ENCODE results near the gene FHIT. TPM values are rescaled to one million over a fixed set of nuclear protein-coding genes. Genes with fewer than 3 reads are reported as not detected.

The FHIT gene
- total and polyA plus RNA-seq, 10 of the 15 experiments (the other 5 are each of a cell fraction or from before 2014, with no cell fraction given), result 4.2 to 14.9 (median 9.4) TPM

DNA sequence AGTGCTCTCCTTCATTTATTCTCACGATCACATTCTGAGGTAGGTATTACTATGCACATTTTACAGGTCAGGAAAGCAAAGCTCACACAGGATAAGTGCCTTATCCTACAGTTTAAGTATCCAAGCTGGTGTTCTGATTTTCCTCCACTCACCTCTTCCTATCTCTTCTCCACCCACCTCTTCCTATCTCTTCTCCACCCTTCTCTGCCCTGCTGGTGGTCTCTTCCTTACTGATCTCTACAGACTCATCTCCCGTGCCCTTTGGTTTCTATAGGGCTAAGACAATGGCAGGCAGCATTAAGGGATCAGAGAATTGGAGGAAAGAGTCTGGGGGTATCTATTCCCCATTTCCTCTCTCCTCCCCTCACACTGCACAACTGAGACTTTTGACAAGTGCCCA lies 319.1 kb downstream of the FHIT start (continued):
- TF ChIP-seq NR2C2 (IDR thresholded peaks at IDR 0.05; ENCODE audit: borderline replicate concordance, control insufficient read depth, insufficient read length, low read depth) (no peak), EGR1 (IDR thresholded peaks at IDR 0.05; ENCODE audit: borderline replicate concordance in 1 of 2, low read depth in 2 of 2, low read length in 2 of 2) (no peak), YY1 (IDR thresholded peaks at IDR 0.05; ENCODE audit: low read depth, low read length) (no peak), TBL1XR1 (IDR thresholded peaks at IDR 0.05; ENCODE audit: low read depth, low read length) (no peak), SIN3A (IDR thresholded peaks at IDR 0.05; ENCODE audit: low read depth, low read length) (no peak), JUNB (IDR thresholded peaks at IDR 0.05) (no peak)
- TF ChIP-seq, protein P1, sequence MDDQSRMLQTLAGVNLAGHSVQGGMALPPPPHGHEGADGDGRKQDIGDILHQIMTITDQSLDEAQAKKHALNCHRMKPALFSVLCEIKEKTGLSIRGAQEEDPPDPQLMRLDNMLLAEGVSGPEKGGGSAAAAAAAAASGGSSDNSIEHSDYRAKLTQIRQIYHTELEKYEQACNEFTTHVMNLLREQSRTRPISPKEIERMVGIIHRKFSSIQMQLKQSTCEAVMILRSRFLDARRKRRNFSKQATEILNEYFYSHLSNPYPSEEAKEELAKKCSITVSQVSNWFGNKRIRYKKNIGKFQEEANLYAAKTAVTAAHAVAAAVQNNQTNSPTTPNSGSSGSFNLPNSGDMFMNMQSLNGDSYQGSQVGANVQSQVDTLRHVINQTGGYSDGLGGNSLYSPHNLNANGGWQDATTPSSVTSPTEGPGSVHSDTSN (IDR thresholded peaks at IDR 0.05; ENCODE audit: insufficient replicate concordance, low read depth, low read length), result no peak

DNA sequence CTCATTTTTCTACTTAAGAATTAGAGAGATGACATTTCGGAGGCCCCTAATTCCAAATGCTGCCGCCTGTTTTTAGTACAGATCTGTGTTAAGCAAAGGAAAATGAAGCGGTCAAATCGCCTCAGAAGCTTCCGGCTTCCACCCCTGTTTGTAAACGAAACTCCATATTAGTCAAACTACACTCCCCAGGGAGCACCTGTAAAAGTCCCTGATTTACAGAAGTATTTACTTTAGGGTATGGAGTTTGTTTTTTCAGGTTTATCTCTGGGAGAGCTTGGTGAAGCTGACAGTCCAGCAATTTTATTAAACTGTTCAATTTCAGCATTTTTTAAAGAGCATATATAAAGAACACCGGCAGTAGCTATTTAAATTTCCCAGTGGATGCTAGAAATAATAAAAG lies 319.8 kb downstream of the FHIT start:
- intact Hi-C loops (cut with micrococcal nuclease; ENCODE audit: unreplicated experiment), result no loop called here
- ChIA-PET POLR2A (interaction anchor here (0.6 kb wide), 1 partner anchor 25 kb away, joined by 5 read pairs; no protein-coding TSS in a partner anchor), CTCF (no interaction called here), RAD21 (ENCODE audit: unreplicated experiment) (no interaction called here), SMC1A (ENCODE audit: uncharacterized antibody, unreplicated experiment) (interaction anchor here (0.6 kb wide), 1 partner anchor 252 kb away, joined by 3 read pairs; no protein-coding TSS in a partner anchor)
- no TSS peak for BruUV-seq (replicated peaks)
- H3K4me3 ChIP-seq, result no peak overlapping the region
- no peaks in the 10 kb centered on the region; the same call in 2 of the 3 replicates for H3K9me3 ChIP-seq (replicated peaks; ENCODE audit: control insufficient read depth, insufficient read depth, low read length)
- no peaks in the 10 kb centered on the region for H3K27me3 ChIP-seq (replicated peaks in 1 of 2; ENCODE audit: control insufficient read depth in 2 of 2, insufficient read depth in 2 of 2, low read length in 1 of 2)
- H3K4me1 ChIP-seq (ENCODE audit: control insufficient read depth, insufficient read depth, low read length), result no peaks in the 10 kb centered on the region
- H2AFZ ChIP-seq (ENCODE audit: control insufficient read depth, low read depth, low read length), result no peak overlapping the region
- no peaks in the 10 kb centered on the region for H4K20me1 ChIP-seq (ENCODE audit: control insufficient read depth, insufficient read depth)
- H3K27ac ChIP-seq (ENCODE audit: control insufficient read depth, insufficient read depth), result no peak overlapping the region
- DNase-seq (ENCODE audit: low read depth, low spot score) (no peak), FAIRE-seq (no peak), ATAC-seq (peak; percentile 79)
- H3K4me2 ChIP-seq (ENCODE audit: control insufficient read depth, insufficient read depth), result no peak overlapping the region
- no peaks in the 10 kb centered on the region for H3K36me3 ChIP-seq (ENCODE audit: control insufficient read depth in 2 of 2, insufficient read depth in 2 of 2, low read length in 1 of 2)
- in situ Hi-C loops (cut with MboI), result no loop called here
- no peak overlapping the region for H3K9ac ChIP-seq (ENCODE audit: control insufficient read depth, insufficient read depth, low read length)
- TF ChIP-seq MEF2B (IDR thresholded peaks at IDR 0.05; ENCODE audit: partially characterized antibody, poor library complexity, severe bottlenecking) (peak; percentile 75), SMC3 (IDR thresholded peaks at IDR 0.05; ENCODE audit: borderline replicate concordance, low read length) (no peak)
- 12% methylated on average over 7 of the region's 7 CpGs for WGBS (ENCODE audit: insufficient coverage, insufficient replicate concordance, low lambda C conversion rate, missing lambda C conversion rate)
- H3K79me2 ChIP-seq (ENCODE audit: control insufficient read depth, insufficient read depth, low read length), result no peaks in the 10 kb centered on the region
